ENCODE measurements around the gene ERICH2. TPM values are rescaled to one million over a fixed set of nuclear protein-coding genes. Genes with fewer than 3 reads are reported as not detected.

The ERICH2 gene
- total RNA-seq, 2 donors from 2014 or later = 0.73 TPM; not detected in 1

GRCh38 chr2:170842785-170843184, 72.6 kb downstream of the ERICH2 start:
- no peaks in the 10 kb centered on the region for H3K4me1 ChIP-seq (replicated peaks)

GRCh38 chr2:170843656-170844055, 73.5 kb downstream of the ERICH2 start:
- no peak for DNase-seq (ENCODE audit: low spot score)
- Histone ChIP-seq H3K9me3 (no peaks in the 10 kb centered on the region), H3K27me3 (replicated peaks; ENCODE audit: insufficient read depth) (no peaks in the 10 kb centered on the region), H3K4me3 (no peak overlapping the region), H3K27ac (no peak overlapping the region), H3K36me3 (no peaks in the 10 kb centered on the region), H3K4me1 (replicated peaks) (no peaks in the 10 kb centered on the region)
- 33% methylated on average over 2 of the region's 2 CpGs for WGBS
- intact Hi-C loops (cut with DNase I) = no loop called here
- no peak for TF ChIP-seq POLR2AphosphoS5 (IDR thresholded peaks at IDR 0.05)
- TF ChIP-seq, protein P1, sequence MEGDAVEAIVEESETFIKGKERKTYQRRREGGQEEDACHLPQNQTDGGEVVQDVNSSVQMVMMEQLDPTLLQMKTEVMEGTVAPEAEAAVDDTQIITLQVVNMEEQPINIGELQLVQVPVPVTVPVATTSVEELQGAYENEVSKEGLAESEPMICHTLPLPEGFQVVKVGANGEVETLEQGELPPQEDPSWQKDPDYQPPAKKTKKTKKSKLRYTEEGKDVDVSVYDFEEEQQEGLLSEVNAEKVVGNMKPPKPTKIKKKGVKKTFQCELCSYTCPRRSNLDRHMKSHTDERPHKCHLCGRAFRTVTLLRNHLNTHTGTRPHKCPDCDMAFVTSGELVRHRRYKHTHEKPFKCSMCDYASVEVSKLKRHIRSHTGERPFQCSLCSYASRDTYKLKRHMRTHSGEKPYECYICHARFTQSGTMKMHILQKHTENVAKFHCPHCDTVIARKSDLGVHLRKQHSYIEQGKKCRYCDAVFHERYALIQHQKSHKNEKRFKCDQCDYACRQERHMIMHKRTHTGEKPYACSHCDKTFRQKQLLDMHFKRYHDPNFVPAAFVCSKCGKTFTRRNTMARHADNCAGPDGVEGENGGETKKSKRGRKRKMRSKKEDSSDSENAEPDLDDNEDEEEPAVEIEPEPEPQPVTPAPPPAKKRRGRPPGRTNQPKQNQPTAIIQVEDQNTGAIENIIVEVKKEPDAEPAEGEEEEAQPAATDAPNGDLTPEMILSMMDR (IDR thresholded peaks at IDR 0.05) = no peak
- no peak for TF ChIP-seq POLR2A (IDR thresholded peaks at IDR 0.05)

More at GRCh38 chr2:170842785-170843184, 72.6 kb downstream of the ERICH2 start:
- TF ChIP-seq POLR2AphosphoS5 (IDR thresholded peaks at IDR 0.05) (no peak), POLR2A (IDR thresholded peaks at IDR 0.05) (no peak)
- TF ChIP-seq, protein P1 (IDR thresholded peaks at IDR 0.05) = no peak
- Histone ChIP-seq H3K36me3 (no peaks in the 10 kb centered on the region), H3K27me3 (replicated peaks; ENCODE audit: insufficient read depth) (no peaks in the 10 kb centered on the region), H3K9me3 (no peaks in the 10 kb centered on the region), H3K4me3 (no peak overlapping the region), H3K27ac (no peak overlapping the region)
- DNase-seq (ENCODE audit: low spot score) = no peak
- intact Hi-C loops (cut with DNase I) = no loop called here
- WGBS = 84% methylated on average over 2 of the region's 2 CpGs

GRCh38 chr2:170845343-170845742, 75.2 kb downstream of the ERICH2 start:
- H3K27me3 ChIP-seq (replicated peaks; ENCODE audit: insufficient read depth) = no peaks in the 10 kb centered on the region
- no peak for DNase-seq (ENCODE audit: low spot score)
- no peaks in the 10 kb centered on the region for H3K36me3 ChIP-seq
- no peaks in the 10 kb centered on the region for H3K4me1 ChIP-seq (replicated peaks)
- intact Hi-C loops (cut with DNase I) = no loop called here
- H3K9me3 ChIP-seq = no peaks in the 10 kb centered on the region
- no peak overlapping the region for H3K4me3 ChIP-seq
- TF ChIP-seq POLR2A (IDR thresholded peaks at IDR 0.05) (no peak), POLR2AphosphoS5 (IDR thresholded peaks at IDR 0.05) (no peak)
- TF ChIP-seq, protein P1 (IDR thresholded peaks at IDR 0.05) = no peak
- 84% methylated on average over 10 of the region's 10 CpGs for WGBS
- no peak overlapping the region for H3K27ac ChIP-seq

- no peaks in the 10 kb centered on the region for H3K9me3 ChIP-seq
- no peak for TF ChIP-seq POLR2A (IDR thresholded peaks at IDR 0.05)
- peak; percentile 21 for TF ChIP-seq POLR2AphosphoS5 (IDR thresholded peaks at IDR 0.05)
- TF ChIP-seq, protein P1 (IDR thresholded peaks at IDR 0.05) = no peak
- no peak overlapping the region for H3K4me3 ChIP-seq
- intact Hi-C loops (cut with DNase I) = no loop called here
- peak; percentile 51 for DNase-seq (ENCODE audit: low spot score)
- no peaks in the 10 kb centered on the region for H3K4me1 ChIP-seq (replicated peaks)
- no peaks in the 10 kb centered on the region for H3K27me3 ChIP-seq (replicated peaks; ENCODE audit: insufficient read depth)
- no peak overlapping the region for H3K27ac ChIP-seq
- no peaks in the 10 kb centered on the region for H3K36me3 ChIP-seq
Measured at GRCh38 chr2:170846314-170846713, 76.1 kb downstream of the ERICH2 start.

GRCh38 chr2:170847716-170848115, 77.5 kb downstream of the ERICH2 start:
- Histone ChIP-seq H3K4me1 (replicated peaks) (no peaks in the 10 kb centered on the region), H3K27ac (no peak overlapping the region), H3K4me3 (no peak overlapping the region), H3K9me3 (no peaks in the 10 kb centered on the region), H3K27me3 (replicated peaks; ENCODE audit: insufficient read depth) (no peaks in the 10 kb centered on the region), H3K36me3 (no peaks in the 10 kb centered on the region)
- no peak for DNase-seq (ENCODE audit: low spot score)
- whole genome bisulfite sequencing = 40% methylated on average over 4 of the region's 4 CpGs
- intact Hi-C loops (cut with DNase I) = no loop called here
- TF ChIP-seq POLR2A (IDR thresholded peaks at IDR 0.05) (no peak), POLR2AphosphoS5 (IDR thresholded peaks at IDR 0.05) (no peak)
- TF ChIP-seq, protein P1 (IDR thresholded peaks at IDR 0.05) = no peak
